GM12892 (cell line): ENCODE results near the gene B3GALT4.

Experiments
- POLR2A ChIP-seq: IDR thresholded peaks from 2 replicates; pipeline ENCODE4 v1.6.1; 2011; ENCODE audit warnings: low read depth, low read length, control low read depth
- TAF1 ChIP-seq: IDR thresholded peaks from 2 replicates; pipeline ENCODE4 v1.6.1; 2011; ENCODE audit warnings: low read depth, mild to moderate bottlenecking, control low read depth, low read length, borderline replicate concordance

- TF ChIP-seq POLR2A, result no peak
- no peak for TF ChIP-seq TAF1
These were observed 40.4 kb downstream of the B3GALT4 start for GRCh38 chr6:33317419-33317668.
